NCI-H1105 treated with DMSO at 0.1 percent for 48 hours (cell line): Measurements from ENCODE around the gene C19orf47.
"Not testable (repeated sequence)": the region's sequence is repeated elsewhere in the genome, so short reads cannot be mapped to it uniquely, and the experiment has no call there.

Experiments used
- DNase-seq: peaks from one replicate; lab custom pipeline; 2025; lab: John Stamatoyannopoulos, UW

C19orf47 gene

GRCh38 chr19:40348961-40349507 is 837 bp upstream of the C19orf47 start:
- peak; percentile 23 for DNase-seq

DNA sequence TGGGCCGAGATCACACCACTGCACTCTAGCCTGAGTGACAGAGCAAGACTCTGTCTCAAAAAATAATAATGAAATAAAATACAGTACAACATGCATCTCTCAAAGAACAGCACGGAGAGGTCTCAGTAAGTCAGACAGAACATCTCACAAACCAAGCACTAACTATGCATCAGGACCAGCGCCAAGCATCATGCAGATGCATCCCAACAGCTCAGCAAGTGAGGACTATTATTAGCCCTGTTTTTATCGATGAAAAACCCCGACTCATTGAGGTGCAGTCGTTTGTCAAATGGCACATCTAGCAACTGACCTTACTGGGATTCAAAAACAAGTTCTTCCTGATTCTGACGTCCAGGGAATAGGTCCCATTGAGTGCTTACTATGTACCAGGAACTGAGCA is 3.8 kb downstream of the C19orf47 start:
- no peak for DNase-seq

DNA sequence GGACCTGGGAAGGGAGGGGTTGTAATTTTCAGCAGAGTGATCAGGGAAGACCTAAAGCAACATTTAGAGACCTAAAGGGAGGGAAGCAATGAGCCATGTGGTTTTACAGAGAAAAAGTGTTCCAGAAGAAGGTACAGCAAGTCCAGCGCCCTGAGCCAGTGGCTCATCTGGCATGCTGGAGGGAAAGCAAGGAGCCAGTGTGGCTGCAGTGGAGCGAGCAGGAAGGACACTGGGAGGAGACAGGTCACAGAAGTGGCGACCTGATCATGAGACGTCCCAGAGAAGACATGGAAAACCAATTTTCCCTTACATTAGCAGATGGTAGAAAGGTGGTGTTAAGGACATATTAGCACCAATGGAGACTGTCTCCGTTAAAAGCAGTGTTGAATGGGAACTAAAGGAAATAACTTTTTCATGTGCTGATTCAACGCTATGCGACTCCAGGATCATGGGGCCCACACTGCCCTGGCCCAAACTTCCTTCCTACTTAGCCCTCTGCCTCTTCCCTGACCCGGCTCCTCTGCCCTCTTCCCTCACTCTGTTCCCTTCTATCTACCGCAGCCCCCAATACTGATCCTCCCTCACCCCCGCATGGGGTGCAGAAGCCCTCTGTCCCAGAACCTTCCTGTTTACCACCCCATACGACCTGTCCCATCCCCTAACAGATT is 5.4 kb downstream of the C19orf47 start:
- DNase-seq, result no peak

DNA sequence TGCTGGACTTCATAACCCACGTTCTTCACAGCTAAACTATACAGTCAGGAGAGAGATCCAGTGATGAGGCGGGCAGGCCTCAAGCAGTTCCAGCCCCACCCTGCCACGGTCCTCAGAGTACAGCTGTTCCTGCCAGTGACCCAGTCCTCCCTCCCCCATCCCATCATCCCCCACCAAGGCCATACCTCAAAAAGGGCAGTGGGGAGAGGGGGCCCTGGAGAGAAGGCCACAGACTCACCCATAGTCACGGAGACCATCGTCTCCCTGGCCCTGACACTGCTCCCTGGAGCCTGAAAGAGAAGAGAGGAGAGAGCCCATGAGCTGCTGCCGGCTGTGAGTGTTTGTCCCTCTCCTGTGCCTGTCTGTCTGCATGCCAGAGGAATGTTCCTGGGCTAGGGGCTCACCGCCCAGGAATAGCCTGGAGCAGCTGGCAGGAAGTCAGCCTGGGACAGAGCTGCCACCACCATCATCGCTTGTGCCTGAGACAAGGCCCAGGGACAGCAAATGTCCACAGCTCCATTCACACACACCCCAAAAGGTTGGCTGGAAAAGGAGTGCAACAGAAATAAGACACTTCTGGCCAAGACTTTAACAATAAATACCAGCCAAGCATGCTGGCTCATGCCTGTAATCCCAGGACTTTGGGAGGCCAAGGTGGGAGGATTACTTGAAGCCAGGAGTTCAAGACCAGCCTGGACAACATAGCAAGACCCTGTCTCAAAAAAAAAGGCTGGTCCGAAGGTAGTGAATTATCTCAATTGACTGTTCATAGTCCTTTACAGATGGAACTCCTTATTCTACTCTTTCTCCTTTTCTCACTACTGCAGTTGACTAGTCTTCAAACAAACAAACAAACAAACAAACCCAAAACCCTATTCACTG is 6.4 kb downstream of the C19orf47 start:
- DNase-seq, result no peak

GRCh38 chr19:40339018-40339728 is 9.0 kb downstream of the C19orf47 start:
- no peak for DNase-seq

- no peak for DNase-seq
Observed at GRCh38 chr19:40337594-40337993, 10.6 kb downstream of the C19orf47 start.

- DNase-seq, result no peak
Observed at GRCh38 chr19:40337107-40337506, 11.1 kb downstream of the C19orf47 start.

- DNase-seq, result no peak
Observed at GRCh38 chr19:40336601-40336900, 11.6 kb downstream of the C19orf47 start.

DNA sequence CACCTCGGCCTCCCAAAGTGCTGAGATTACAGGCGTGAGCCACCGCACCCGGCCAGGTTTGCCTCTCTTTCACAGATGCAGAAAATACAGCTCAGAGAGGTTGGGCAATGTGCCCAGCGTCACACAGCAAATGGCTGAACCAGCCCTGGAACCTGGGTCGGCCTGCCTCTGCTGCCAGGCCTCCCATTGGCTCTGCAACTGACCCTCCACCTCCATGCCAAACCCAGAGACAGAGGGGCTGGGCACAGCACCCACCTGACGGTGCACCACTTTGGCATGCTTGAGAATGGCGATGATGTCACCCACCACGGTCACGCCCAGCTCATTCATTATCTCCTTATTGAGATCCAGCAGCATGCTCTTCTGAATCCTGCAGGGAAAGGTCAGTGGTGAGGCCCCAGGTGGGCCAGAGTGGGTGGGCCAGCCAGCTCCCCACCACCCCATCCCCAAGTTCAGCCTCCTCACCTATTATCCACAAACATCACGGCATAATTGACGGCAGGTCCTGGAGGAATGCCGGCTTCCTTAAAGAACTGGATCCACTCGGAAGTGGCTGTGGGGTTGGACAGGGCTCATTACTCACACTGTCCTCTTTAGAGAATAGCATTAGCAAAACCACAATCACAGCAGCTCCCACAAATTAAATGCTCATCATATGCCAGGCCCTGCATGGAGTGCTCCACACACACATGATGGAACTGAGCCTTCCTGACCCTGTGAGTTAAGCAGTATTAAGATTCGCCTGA is 12.2 kb downstream of the C19orf47 start:
- DNase-seq, result no peak

DNA sequence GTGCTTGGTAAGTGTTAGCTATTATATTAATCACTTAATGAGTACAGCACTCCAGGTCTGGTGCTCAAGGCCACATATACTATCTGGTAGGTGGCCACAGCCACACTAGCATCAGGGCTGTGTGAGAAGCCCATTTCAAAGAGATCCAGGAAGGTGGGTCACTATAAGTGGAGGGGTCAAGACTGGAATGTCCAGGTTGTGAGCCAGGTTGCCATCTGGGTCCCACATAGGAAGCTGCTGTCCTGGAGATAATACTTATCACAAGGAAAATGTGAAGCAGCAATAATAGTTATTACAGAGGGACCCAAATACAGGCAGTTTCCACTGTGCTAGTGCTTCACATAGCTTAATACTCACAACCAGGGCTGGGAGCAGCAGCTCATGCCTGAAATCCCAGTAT is 13.1 kb downstream of the C19orf47 start:
- DNase-seq, result no peak

- DNase-seq, result not testable (repeated sequence)
Observed at GRCh38 chr19:40333083-40333482, 15.1 kb downstream of the C19orf47 start.

- DNase-seq, result no peak
Observed at GRCh38 chr19:40332669-40333068, 15.5 kb downstream of the C19orf47 start.

- no peak for DNase-seq
Observed at GRCh38 chr19:40331052-40331451, 17.1 kb downstream of the C19orf47 start.

- DNase-seq, result no peak
Observed at GRCh38 chr19:40326201-40326600, 22.0 kb downstream of the C19orf47 start.

DNA sequence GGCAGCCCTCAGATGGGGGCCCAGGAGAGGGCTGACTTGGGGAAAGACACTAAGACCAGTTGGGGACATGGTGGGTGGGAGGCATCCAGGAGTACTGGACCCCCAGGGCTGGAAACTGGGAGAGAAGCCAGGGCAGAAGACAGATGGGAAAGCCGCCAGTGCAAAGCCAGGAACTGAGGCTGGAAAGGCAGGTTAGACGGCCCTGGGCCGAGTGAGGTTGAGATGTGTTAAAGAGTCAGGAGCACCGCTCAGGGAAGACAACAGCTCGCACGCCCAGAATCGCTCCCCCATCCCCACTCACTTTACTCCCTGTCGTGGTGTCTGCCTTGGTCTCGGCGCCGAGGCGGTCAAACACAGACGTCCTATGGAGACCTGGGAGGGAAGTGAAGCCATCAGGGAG is 24.5 kb downstream of the C19orf47 start:
- no peak for DNase-seq

- no peak for DNase-seq
Observed at GRCh38 chr19:40322951-40323615, 25.1 kb downstream of the C19orf47 start.

DNA sequence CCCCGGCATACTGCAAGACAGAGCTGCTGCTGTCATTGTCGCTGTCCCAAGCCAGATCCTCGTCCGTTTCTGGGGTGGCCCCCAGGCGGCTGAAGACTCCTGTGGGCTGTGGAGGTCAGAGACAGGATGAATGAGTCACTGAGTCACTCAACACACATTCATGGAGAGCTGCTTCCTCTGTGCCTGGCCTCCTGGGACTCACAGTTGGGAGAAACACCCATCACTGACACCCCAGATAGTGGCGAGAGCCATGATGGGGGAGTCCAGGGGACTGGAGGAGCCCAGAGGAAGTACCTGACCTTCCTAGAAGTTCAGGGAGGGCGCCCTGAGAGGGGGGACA is 26.0 kb downstream of the C19orf47 start:
- no peak for DNase-seq

GRCh38 chr19:40321566-40322270 is 26.5 kb downstream of the C19orf47 start:
- DNase-seq, result no peak

DNA sequence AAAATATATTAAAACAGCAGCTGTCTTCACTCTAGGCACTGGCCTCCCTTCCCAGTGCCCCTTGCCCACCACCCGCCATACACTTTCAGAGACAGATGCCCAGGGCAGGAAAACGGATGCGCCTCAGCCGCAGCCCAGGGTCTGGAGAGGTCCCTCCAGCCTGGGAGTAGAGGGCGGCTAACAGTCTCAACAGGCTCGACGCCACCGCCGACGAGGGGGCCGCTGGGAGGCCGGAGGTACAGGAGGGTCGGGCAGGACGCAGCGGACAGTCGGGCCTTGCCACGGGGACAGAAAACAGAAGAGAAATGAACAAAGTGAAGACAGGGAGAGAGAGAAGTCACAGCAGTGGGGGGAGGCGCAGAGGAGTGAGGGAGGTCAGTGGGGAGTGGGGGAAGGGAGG is 27.1 kb downstream of the C19orf47 start:
- no peak for DNase-seq

- no peak for DNase-seq
Observed at GRCh38 chr19:40320558-40320935, 27.6 kb downstream of the C19orf47 start.

DNA sequence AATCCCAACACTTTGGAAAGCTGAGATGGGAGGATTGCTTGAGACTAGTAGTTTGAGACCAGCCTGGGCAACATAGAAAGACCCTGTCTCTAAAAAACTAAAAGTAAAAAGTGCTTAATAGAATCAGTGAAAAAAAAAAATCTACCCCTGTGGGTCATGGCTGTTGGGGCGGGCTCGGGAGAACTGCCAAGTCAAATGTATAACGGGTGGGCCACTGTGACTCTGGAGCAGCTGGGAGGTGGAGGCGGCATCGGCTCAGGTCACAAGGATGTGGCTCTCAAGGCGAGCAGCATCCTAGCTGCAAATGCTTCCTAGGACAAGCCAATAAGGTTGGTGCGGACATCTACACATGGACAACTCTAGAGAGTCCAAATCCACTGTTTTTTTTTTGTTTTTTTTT is 30.9 kb downstream of the C19orf47 start:
- no peak for DNase-seq
